K562 (cell line): ENCODE results near the gene HIRIP3. TPM values are rescaled to one million over a fixed set of nuclear protein-coding genes. Genes with fewer than 3 reads are reported as not detected.
A peak's percentile ranks its signal among the peaks of the same experiment; 100 is the strongest.

ENCODE experiments used
- ATF7 ChIP-seq: fragments of 450-650 bp; IDR thresholded peaks from 2 replicates; pipeline ENCODE4 v1.7.1; 2014; ENCODE audit warnings: mild to moderate bottlenecking, moderate library complexity
- CHCHD3 ChIP-seq: fragments of 250-450 bp; sonication (Bioruptor Pico); IDR thresholded peaks from 2 replicates; pipeline ENCODE4 v2.1.2; 2022; ENCODE audit warnings: mild to moderate bottlenecking
- E2F4 ChIP-seq: sonication (generic); formaldehyde crosslinking; IDR thresholded peaks from 2 replicates; pipeline ENCODE4 v1.8.0; 2022; ENCODE audit warnings: mild to moderate bottlenecking, low read depth, missing genetic modification reagents
- ELF4 ChIP-seq: fragments of 450-650 bp; formaldehyde crosslinking; IDR thresholded peaks from 2 replicates; pipeline ENCODE4 v1.4.0; 2022; ENCODE audit warnings: missing genetic modification characterization
- EZH2 ChIP-seq: IDR thresholded peaks from 2 replicates; pipeline ENCODE4 v1.6.1; 2012; ENCODE audit warnings: low read depth, mild to moderate bottlenecking, inconsistent platforms, low read length, borderline replicate concordance
- HCFC1 ChIP-seq: IDR thresholded peaks from 2 replicates; pipeline ENCODE4 v1.6.1; 2012; ENCODE audit warnings: low read depth, low read length, improper control_type of control experiment
- HNRNPUL1 ChIP-seq: fragments of 200-400 bp; formaldehyde crosslinking; IDR thresholded peaks from 2 replicates; pipeline ENCODE4 v1.6.1; 2017; ENCODE audit warnings: low read length
- KDM2B ChIP-seq: fragments of 250-450 bp; sonication (Bioruptor Pico); IDR thresholded peaks from 2 replicates; pipeline ENCODE4 v1.8.0; 2021; ENCODE audit warnings: mild to moderate bottlenecking, moderate library complexity
- MAZ ChIP-seq, 2 experiments: fragments of 450-650 bp in 1 of 2; sonication (generic) in 1 of 2; formaldehyde crosslinking; IDR thresholded peaks in 1 of 2; conservative IDR thresholded peaks in 1 of 2; 2 replicates each; pipeline versions ENCODE4 v1.4.0 to v1.5.0; 2020; ENCODE audit warnings: mild to moderate bottlenecking in 1 of 2, missing genetic modification reagents in 1 of 2
- MIER1 ChIP-seq: fragments of 450-650 bp; IDR thresholded peaks from 2 replicates; pipeline ENCODE4 v1.6.1; 2016; ENCODE audit warnings: antibody characterized with exemption, mild to moderate bottlenecking, low read depth
- MXD1 ChIP-seq: fragments of 250-450 bp; sonication (Bioruptor Pico); IDR thresholded peaks from 2 replicates; pipeline ENCODE4 v1.8.0; 2021; ENCODE audit warnings: borderline replicate concordance, mild to moderate bottlenecking, moderate library complexity; ENCODE audit not compliant: poor library complexity, severe bottlenecking
- NBN ChIP-seq: fragments of 450-650 bp; IDR thresholded peaks from 2 replicates; pipeline ENCODE4 v1.6.1; 2016; ENCODE audit warnings: low read depth, mild to moderate bottlenecking
- PATZ1 ChIP-seq: fragments of 250-450 bp; sonication (Bioruptor Pico); IDR thresholded peaks from 2 replicates; pipeline ENCODE4 v1.5.0; 2020; ENCODE audit warnings: mild to moderate bottlenecking, borderline replicate concordance
- RHOXF2B ChIP-seq: fragments of 250-450 bp; sonication (Bioruptor Pico); conservative IDR thresholded peaks from 2 replicates; pipeline ENCODE4 v1.5.1; 2021
- THAP7 ChIP-seq: fragments of 250-450 bp; sonication (Bioruptor Pico); IDR thresholded peaks from 2 replicates; pipeline ENCODE4 v1.5.0; 2021
- polyA plus RNA-seq, 8 experiments: library from polyadenylated mRNA; depleted of rRNA in 4 of 8; stranded (reverse) in 5 of 8; unstranded in 3 of 8; fragments of >200 nt; fragmentation: Nextera tagmentation in 2 of 8; fragmentation: Illumina TruSeq in 1 of 8; extraction: Ambion mirVana in 2 of 8; extraction: Trizol in 1 of 8; gene quantifications; 2 replicates each; pipeline versions ENCODE4 v1.2.1 to v1.2.3, GENCODE V29; 2011 to 2014; ENCODE audit warnings: inconsistent platforms in 1 of 8, missing spikeins in 1 of 8
- total RNA-seq, 7 experiments: library from RNA; depleted of rRNA in 6 of 7; stranded (reverse); fragments of >200 nt in 6 of 7; fragmentation: Illumina TruSeq in 2 of 7; extraction: Trizol in 2 of 7; gene quantifications; 2 replicates each; pipeline versions ENCODE4 v1.2.1 to v1.2.3, GENCODE V29; 2011 to 2021; ENCODE audit warnings: low replicate concordance in 1 of 7
- TF ChIP-seq, protein P1 (sequence below), 2 experiments: fragments of 150-350 bp in 1 of 2; IDR thresholded peaks; 2 replicates each; pipeline ENCODE4 v1.6.1; 2012 to 2016; ENCODE audit warnings: low read depth in 2 of 2, low read length in 2 of 2, mild to moderate bottlenecking in 1 of 2, moderate library complexity in 1 of 2
- TF ChIP-seq, protein P2 (sequence below): fragments of 450-650 bp; IDR thresholded peaks from 2 replicates; pipeline ENCODE4 v1.6.1; 2016; ENCODE audit warnings: missing biosample characterization, missing genetic modification characterization

Gene HIRIP3
- total and polyA plus RNA-seq, 9 of the 15 experiments (the other 6 are each of a cell fraction or from before 2014, with no cell fraction given), result 3.3 to 38.2 (median 18.2) TPM

GRCh38 chr16:29973384-29974246 is 21.8 kb downstream of the HIRIP3 start, which contains the start of gene TAOK2 (continued):
- no peak for TF ChIP-seq KDM2B (CRISPR knock-in tag)
- peak; percentile 52 for TF ChIP-seq HCFC1
- 0 out of 2 replicates have a peak, but pooled peaks have one; percentile 50 for TF ChIP-seq RHOXF2B (CRISPR knock-in tag)
- TF ChIP-seq NBN, result 0 out of 2 replicates have a peak, but pooled peaks have one; percentile 17
- TF ChIP-seq, protein P1, sequence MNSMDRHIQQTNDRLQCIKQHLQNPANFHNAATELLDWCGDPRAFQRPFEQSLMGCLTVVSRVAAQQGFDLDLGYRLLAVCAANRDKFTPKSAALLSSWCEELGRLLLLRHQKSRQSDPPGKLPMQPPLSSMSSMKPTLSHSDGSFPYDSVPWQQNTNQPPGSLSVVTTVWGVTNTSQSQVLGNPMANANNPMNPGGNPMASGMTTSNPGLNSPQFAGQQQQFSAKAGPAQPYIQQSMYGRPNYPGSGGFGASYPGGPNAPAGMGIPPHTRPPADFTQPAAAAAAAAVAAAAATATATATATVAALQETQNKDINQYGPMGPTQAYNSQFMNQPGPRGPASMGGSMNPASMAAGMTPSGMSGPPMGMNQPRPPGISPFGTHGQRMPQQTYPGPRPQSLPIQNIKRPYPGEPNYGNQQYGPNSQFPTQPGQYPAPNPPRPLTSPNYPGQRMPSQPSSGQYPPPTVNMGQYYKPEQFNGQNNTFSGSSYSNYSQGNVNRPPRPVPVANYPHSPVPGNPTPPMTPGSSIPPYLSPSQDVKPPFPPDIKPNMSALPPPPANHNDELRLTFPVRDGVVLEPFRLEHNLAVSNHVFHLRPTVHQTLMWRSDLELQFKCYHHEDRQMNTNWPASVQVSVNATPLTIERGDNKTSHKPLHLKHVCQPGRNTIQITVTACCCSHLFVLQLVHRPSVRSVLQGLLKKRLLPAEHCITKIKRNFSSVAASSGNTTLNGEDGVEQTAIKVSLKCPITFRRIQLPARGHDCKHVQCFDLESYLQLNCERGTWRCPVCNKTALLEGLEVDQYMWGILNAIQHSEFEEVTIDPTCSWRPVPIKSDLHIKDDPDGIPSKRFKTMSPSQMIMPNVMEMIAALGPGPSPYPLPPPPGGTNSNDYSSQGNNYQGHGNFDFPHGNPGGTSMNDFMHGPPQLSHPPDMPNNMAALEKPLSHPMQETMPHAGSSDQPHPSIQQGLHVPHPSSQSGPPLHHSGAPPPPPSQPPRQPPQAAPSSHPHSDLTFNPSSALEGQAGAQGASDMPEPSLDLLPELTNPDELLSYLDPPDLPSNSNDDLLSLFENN (IDR thresholded peaks at IDR 0.05; ENCODE audit: low read depth in 2 of 2, low read length in 2 of 2), result 0 out of 4 replicates have a peak, but pooled peaks of 1 of the 2 experiments have one; percentile 31
- TF ChIP-seq, protein P2, sequence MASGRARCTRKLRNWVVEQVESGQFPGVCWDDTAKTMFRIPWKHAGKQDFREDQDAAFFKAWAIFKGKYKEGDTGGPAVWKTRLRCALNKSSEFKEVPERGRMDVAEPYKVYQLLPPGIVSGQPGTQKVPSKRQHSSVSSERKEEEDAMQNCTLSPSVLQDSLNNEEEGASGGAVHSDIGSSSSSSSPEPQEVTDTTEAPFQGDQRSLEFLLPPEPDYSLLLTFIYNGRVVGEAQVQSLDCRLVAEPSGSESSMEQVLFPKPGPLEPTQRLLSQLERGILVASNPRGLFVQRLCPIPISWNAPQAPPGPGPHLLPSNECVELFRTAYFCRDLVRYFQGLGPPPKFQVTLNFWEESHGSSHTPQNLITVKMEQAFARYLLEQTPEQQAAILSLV (tag), result no peak
- TF ChIP-seq E2F4 (CRISPR knock-in tag), result peak; percentile 57; the same call in 1 of the 2 replicates
- no peak for TF ChIP-seq PATZ1 (CRISPR knock-in tag)
- TF ChIP-seq MIER1, result no peak
- peak; percentile 67; the same call in 1 of the 2 replicates for TF ChIP-seq THAP7 (CRISPR knock-in tag)
- TF ChIP-seq ATF7, result peak; percentile 76
- peak; percentile 68; the same call in 1 of the 2 replicates for TF ChIP-seq ELF4 (CRISPR knock-in tag)
- no peak for TF ChIP-seq MXD1
- peak; percentile 39; the same call in 1 of the 2 replicates for TF ChIP-seq CHCHD3 (CRISPR knock-in tag)
- no peak for TF ChIP-seq HNRNPUL1
- peak; percentile 94 to 96 for TF ChIP-seq MAZ (CRISPR knock-in tag; conservative IDR thresholded peaks at IDR 0.05 in 1 of 2, IDR thresholded peaks at IDR 0.05 in 1 of 2)
- no peak for TF ChIP-seq EZH2
